GDM1 (cell line): Measurements from ENCODE around the gene TMPO.
"Not testable (repeated sequence)": the region's sequence is repeated elsewhere in the genome, so short reads cannot be mapped to it uniquely, and the experiment has no call there.

Experiments
- DNase-seq: peaks from one replicate; lab custom pipeline; 2025; lab: John Stamatoyannopoulos, UW

Gene TMPO

GRCh38 chr12:98511806-98512205, 3.6 kb upstream of the TMPO start:
- DNase-seq = not testable (repeated sequence)

- peak; percentile 21 for DNase-seq
Observed at GRCh38 chr12:98513379-98514322, 1.7 kb upstream of the TMPO start.

GRCh38 chr12:98514982-98515286, 456 bp upstream of the TMPO start:
- DNase-seq = no peak

GRCh38 chr12:98516111-98516873, 902 bp downstream of the TMPO start:
- DNase-seq = peak; percentile 77

GRCh38 chr12:98519257-98519907, 4.0 kb downstream of the TMPO start:
- DNase-seq = no peak

- no peak for DNase-seq
Observed at GRCh38 chr12:98530068-98530467, 14.7 kb downstream of the TMPO start.

GRCh38 chr12:98532687-98533304, 17.4 kb downstream of the TMPO start:
- DNase-seq = peak; percentile 2

GRCh38 chr12:98533723-98534251, 18.4 kb downstream of the TMPO start:
- no peak for DNase-seq

GRCh38 chr12:98538031-98538430, 22.6 kb downstream of the TMPO start:
- DNase-seq = no peak

GRCh38 chr12:98543701-98544100, 28.3 kb downstream of the TMPO start:
- DNase-seq = no peak

- no peak for DNase-seq
Observed at GRCh38 chr12:98544751-98545150, 29.4 kb downstream of the TMPO start.

- DNase-seq = no peak
Observed at GRCh38 chr12:98549371-98550110, 34.2 kb downstream of the TMPO start.

- no peak for DNase-seq
Observed at GRCh38 chr12:98551787-98552186, 36.4 kb downstream of the TMPO start.

- not testable (repeated sequence) for DNase-seq
Observed at GRCh38 chr12:98558097-98558496, 42.7 kb downstream of the TMPO start.

- DNase-seq = no peak
Observed at GRCh38 chr12:98559666-98560065, 44.3 kb downstream of the TMPO start.

GRCh38 chr12:98561846-98562245, 46.5 kb downstream of the TMPO start:
- no peak for DNase-seq

GRCh38 chr12:98572010-98572409, 56.6 kb downstream of the TMPO start:
- no peak for DNase-seq

GRCh38 chr12:98574110-98574509, 58.7 kb downstream of the TMPO start:
- DNase-seq = no peak

GRCh38 chr12:98575013-98575412, 59.6 kb downstream of the TMPO start:
- DNase-seq = no peak

GRCh38 chr12:98576795-98577194, 61.4 kb downstream of the TMPO start:
- DNase-seq = not testable (repeated sequence)

GRCh38 chr12:98578392-98578791, 63.0 kb downstream of the TMPO start:
- DNase-seq = no peak
